K562 (cell line): ENCODE results near the gene PRM2. TPM values are rescaled to one million over a fixed set of nuclear protein-coding genes. Genes with fewer than 3 reads are reported as not detected.

Experiments used
- BRF1 ChIP-seq: IDR thresholded peaks from 3 replicates; pipeline ENCODE4 v1.6.1; 2011; ENCODE audit warnings: borderline replicate concordance, mild to moderate bottlenecking; ENCODE audit not compliant: insufficient read length; ENCODE audit errors: extremely low read depth
- CBX1 ChIP-seq: sonication (generic); IDR thresholded peaks from 2 replicates; pipeline ENCODE4 v1.6.1; 2016; ENCODE audit warnings: antibody characterized with exemption, low read depth, mild to moderate bottlenecking
- E2F4 ChIP-seq: sonication (generic); formaldehyde crosslinking; IDR thresholded peaks from 2 replicates; pipeline ENCODE4 v1.8.0; 2022; ENCODE audit warnings: mild to moderate bottlenecking, low read depth, missing genetic modification reagents
- GMEB1 ChIP-seq: fragments of 250-450 bp; sonication (Bioruptor Pico); IDR thresholded peaks from 2 replicates; pipeline ENCODE4 v1.4.0; 2020; ENCODE audit warnings: mild to moderate bottlenecking
- OTX1 ChIP-seq: fragments of 450-650 bp; formaldehyde crosslinking; IDR thresholded peaks from 2 replicates; pipeline ENCODE4 v1.4.0; 2022; ENCODE audit warnings: mild to moderate bottlenecking
- POLR2AphosphoS5 ChIP-seq: IDR thresholded peaks from 2 replicates; pipeline ENCODE4 v1.6.1; 2011; ENCODE audit warnings: mild to moderate bottlenecking, low read depth, low read length, moderate library complexity; ENCODE audit not compliant: control insufficient read depth, insufficient read depth
- PURB ChIP-seq: sonication (generic); formaldehyde crosslinking; IDR thresholded peaks from 2 replicates; pipeline ENCODE4 v1.9.0; 2021; ENCODE audit warnings: low read depth, mild to moderate bottlenecking, missing genetic modification reagents
- RBM25 ChIP-seq: fragments of 200-400 bp; formaldehyde crosslinking; IDR thresholded peaks from 2 replicates; pipeline ENCODE4 v1.6.1; 2018; ENCODE audit warnings: low read length, low read depth, moderate library complexity; ENCODE audit not compliant: severe bottlenecking
- ZBED1 ChIP-seq: IDR thresholded peaks from 2 replicates; pipeline ENCODE4 v1.6.1; 2014
- polyA plus RNA-seq, 8 experiments: library from polyadenylated mRNA; depleted of rRNA in 4 of 8; stranded (reverse) in 5 of 8; unstranded in 3 of 8; fragments of >200 nt; fragmentation: Nextera tagmentation in 2 of 8; fragmentation: Illumina TruSeq in 1 of 8; extraction: Ambion mirVana in 2 of 8; extraction: Trizol in 1 of 8; gene quantifications; 2 replicates each; pipeline versions ENCODE4 v1.2.1 to v1.2.3, GENCODE V29; 2011 to 2014; ENCODE audit warnings: inconsistent platforms in 1 of 8, missing spikeins in 1 of 8
- total RNA-seq, 7 experiments: library from RNA; depleted of rRNA in 6 of 7; stranded (reverse); fragments of >200 nt in 6 of 7; fragmentation: Illumina TruSeq in 2 of 7; extraction: Trizol in 2 of 7; gene quantifications; 2 replicates each; pipeline versions ENCODE4 v1.2.1 to v1.2.3, GENCODE V29; 2011 to 2021; ENCODE audit warnings: low replicate concordance in 1 of 7

PRM2 gene
- total and polyA plus RNA-seq, 9 of the 15 experiments (the other 6 are each of a cell fraction or from before 2014, with no cell fraction given), result not detected

DNA sequence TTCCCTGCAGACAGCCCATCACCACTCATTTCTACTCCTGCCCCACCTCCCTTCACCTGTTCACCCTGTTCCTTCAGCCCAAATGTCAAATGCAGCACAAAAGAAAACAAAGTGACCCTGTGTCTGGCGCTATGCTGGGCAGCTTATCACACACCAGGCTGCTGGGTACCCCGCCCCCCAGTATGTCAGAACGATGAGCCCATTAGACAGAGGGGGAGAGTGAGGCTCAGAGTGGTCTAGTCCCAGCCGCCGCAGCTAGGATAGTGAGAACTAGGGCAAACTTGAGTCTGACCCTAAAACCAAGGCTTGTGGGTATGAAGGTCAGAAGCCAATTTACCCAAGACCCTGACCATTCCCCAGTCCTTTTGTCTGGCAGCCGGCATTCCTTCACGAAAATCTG, 11.2 kb downstream of the PRM2 start (continued):
- TF ChIP-seq E2F4 (no peak), PURB (no peak), BRF1 (no peak), RBM25 (peak; percentile 91), ZBED1 (no peak), GMEB1 (CRISPR knock-in tag) (no peak), CBX1 (0 out of 2 replicates have a peak, but pooled peaks have one; percentile 37), OTX1 (CRISPR knock-in tag) (no peak), POLR2AphosphoS5 (no peak)
